CD4-positive, alpha-beta T cell treated with Interleukin-17A for 1 hour (primary cell): ENCODE data around the gene EPHA4.

Source experiments
- DNase-seq: peaks from one replicate; pipeline ENCODE4 v3.0.0-alpha.2; 2020

Gene EPHA4

GRCh38 chr2:221572219-221572820 lies at the start of gene EPHA4:
TSS of gene EPHA4 (minus strand) at chr2:221572304. CDS start at chr2:221572248, 56 bp downstream.
- DNase-seq: peak; percentile 87

GRCh38 chr2:221618007-221618406 lies 45.9 kb upstream of the EPHA4 start:
- DNase-seq: no peak

DNA sequence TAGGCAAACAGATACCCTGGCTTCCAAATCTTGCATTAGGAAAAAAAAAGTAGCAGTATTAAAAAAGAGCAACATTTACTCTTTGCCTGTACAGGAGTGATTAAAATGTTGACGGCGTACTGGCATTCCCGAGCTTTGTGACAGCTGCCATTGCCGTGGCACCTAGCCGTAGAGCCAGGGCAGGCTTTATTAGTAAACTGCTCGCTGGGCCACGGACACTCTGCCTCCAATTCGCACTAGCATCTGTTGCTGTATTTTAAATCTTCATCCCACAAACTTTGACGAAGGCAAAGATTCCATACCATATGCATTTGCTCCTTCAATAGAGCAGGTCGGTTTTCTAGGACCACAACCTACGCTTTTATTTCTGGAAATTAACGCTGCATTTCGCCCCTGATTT lies 44.5 kb upstream of the EPHA4 start:
- DNase-seq: no peak

DNA sequence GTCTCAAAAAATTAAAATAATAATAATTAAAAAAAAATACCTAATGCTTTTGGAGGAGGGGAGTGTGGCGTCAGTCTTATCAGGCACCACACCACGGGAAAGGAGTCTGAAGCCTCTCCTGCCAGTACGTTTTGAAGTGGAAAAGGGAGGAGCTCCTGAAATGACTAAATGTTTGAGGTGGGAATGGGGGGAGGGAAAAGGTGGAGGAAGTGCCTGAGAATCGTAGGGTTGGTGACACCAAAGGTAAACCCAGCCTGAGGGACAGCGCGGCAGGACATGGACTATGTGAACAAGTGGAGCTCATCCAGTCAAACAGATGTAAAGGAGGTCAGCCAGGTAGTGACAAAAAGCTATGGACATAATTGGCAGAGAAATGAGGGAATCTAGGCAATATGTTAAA lies 42.2 kb upstream of the EPHA4 start:
- no peak for DNase-seq

GRCh38 chr2:221612800-221613199 lies 40.7 kb upstream of the EPHA4 start:
- DNase-seq: no peak

GRCh38 chr2:221612161-221612560 lies 40.1 kb upstream of the EPHA4 start:
- no peak for DNase-seq

DNA sequence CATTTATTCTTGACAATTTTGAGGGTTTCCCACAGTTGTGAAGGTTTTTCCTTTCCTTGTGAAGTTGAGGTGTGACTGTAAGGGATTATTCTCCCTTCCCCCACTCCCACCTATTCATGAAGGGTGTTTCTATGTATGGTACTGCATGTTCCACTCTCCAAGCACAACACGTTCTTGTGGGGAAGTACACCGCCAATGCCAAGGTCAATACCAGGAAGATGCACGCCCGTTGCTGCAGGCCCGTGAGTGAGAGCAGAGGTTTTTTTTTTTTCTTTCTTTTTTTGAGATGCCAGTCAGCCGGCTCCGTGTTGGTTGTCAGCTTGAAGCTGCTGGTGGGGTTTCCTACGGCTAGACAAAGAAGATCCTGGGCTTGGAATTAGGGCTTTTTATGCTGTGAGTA lies 38.6 kb upstream of the EPHA4 start:
- DNase-seq: no peak

- DNase-seq: no peak
Observed at GRCh38 chr2:221610255-221610654, 38.2 kb upstream of the EPHA4 start.

DNA sequence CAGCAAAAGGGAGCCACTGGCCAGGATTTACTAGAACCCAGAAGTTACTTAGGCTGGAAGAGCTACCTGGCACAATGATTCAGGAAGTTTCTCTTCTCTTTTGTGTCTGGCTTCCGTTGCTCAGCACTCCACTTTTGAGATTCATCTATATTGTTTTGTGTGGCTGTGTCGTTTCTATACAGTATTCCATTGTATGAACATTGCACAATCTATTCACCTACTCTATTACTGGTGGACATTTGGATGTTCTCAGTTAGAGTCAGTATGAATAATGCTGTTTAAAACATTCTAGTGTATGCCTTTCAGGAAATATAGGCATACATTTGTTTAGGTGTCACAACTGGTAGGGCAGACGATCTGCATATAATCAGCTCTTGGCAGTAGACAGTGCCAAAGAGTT lies 36.3 kb upstream of the EPHA4 start:
- no peak for DNase-seq

GRCh38 chr2:221606424-221606823 lies 34.3 kb upstream of the EPHA4 start:
- DNase-seq: no peak

GRCh38 chr2:221605751-221606240 lies 33.7 kb upstream of the EPHA4 start:
- DNase-seq: no peak

DNA sequence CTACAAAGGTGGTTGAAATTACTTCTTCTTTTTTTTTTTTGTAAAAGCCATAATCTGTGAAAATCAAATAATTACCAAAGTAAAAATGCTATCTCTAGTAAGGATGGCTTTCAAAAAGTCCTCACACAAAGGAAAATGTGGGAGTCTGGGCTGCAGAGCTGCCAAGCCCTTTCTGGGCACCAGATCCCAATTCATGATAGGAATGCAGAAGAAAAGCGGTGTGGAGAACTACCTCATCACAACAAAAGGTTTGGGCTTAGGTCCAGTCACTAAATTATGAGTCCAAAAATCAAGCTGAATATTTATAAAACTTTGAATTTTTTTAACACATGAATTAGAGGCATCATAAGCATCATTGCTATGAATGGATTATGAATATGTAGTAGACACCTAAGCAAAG lies 30.8 kb upstream of the EPHA4 start:
- no peak for DNase-seq

- DNase-seq: no peak
Observed at GRCh38 chr2:221601376-221601775, 29.3 kb upstream of the EPHA4 start.

- DNase-seq: no peak
Observed at GRCh38 chr2:221600388-221600787, 28.3 kb upstream of the EPHA4 start.

- DNase-seq: no peak
Observed at GRCh38 chr2:221596192-221596591, 24.1 kb upstream of the EPHA4 start.

GRCh38 chr2:221590861-221591365 lies 18.8 kb upstream of the EPHA4 start:
- no peak for DNase-seq

- DNase-seq: no peak
Observed at GRCh38 chr2:221589696-221590095, 17.6 kb upstream of the EPHA4 start.

DNA sequence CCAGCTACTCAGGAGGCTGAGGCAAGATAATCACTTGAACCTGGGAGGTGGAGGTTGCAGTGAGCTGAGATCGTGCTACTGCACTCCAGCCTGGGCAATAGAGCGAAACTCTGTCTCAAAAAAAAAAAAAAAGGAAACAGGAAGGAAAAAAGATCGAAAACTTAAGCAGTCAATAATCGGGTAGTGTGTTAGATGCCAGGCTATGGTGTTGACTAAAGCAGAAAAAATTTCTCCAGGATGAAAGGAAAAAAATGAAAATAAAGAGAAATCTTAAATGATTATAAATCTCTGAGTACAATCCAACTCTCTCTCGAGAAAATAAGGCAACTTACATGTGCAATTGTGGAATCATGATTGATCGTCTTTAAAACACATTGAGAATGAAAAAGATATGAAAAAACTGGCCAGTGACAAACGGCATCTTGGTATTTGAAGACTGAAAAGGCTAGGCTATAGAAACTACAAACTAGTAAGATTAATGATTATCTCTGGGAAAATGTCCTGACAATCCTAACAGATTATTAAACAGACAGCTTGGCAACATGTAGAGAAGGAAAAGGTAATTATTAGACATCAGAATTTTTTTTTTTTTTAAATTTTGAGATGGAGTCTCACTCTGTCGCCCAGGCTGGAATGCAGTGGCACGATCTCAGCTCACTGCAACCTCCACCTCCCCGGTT lies 16.3 kb upstream of the EPHA4 start:
- DNase-seq: no peak

- no peak for DNase-seq
Observed at GRCh38 chr2:221581986-221582385, 9.9 kb upstream of the EPHA4 start.

GRCh38 chr2:221574231-221574570 lies 2.1 kb upstream of the EPHA4 start:
- no peak for DNase-seq

- DNase-seq: peak; percentile 82
Observed at GRCh38 chr2:221573430-221574230, 1.5 kb upstream of the EPHA4 start.

- peak; percentile 14 for DNase-seq
Observed at GRCh38 chr2:221572821-221573429, 821 bp upstream of the EPHA4 start.

GRCh38 chr2:221571551-221572218 lies 419 bp downstream of the EPHA4 start:
- DNase-seq: no peak
